Activated CD4-positive, alpha-beta T cell treated with anti-CD3 and anti-CD28 coated beads for 1 hour (primary cell): Measurements from ENCODE around the gene AGRP.

Source experiments
- DNase-seq: peaks from one replicate; pipeline ENCODE4 v3.0.0-alpha.2; 2020

Gene AGRP

GRCh38 chr16:67463059-67463458 is 20.3 kb downstream of the AGRP start:
- no peak for DNase-seq

GRCh38 chr16:67462279-67462655 is 21.1 kb downstream of the AGRP start:
- no peak for DNase-seq

- DNase-seq = no peak
These were observed 21.6 kb downstream of the AGRP start for GRCh38 chr16:67461600-67462278.

- DNase-seq = no peak
These were observed 22.4 kb downstream of the AGRP start for GRCh38 chr16:67460961-67461360.

GRCh38 chr16:67460168-67460567 is 23.2 kb downstream of the AGRP start:
- DNase-seq = no peak

- DNase-seq = no peak
These were observed 23.5 kb downstream of the AGRP start for GRCh38 chr16:67459861-67460150.

- DNase-seq = no peak
These were observed 24.1 kb downstream of the AGRP start for GRCh38 chr16:67459066-67459860.

GRCh38 chr16:67458121-67458641 is 25.2 kb downstream of the AGRP start:
- no peak for DNase-seq

GRCh38 chr16:67457611-67458010 is 25.7 kb downstream of the AGRP start:
- DNase-seq = no peak

- no peak for DNase-seq
These were observed 26.8 kb downstream of the AGRP start for GRCh38 chr16:67456391-67457081.

- DNase-seq = no peak
These were observed 28.5 kb downstream of the AGRP start for GRCh38 chr16:67454852-67455251.

- DNase-seq = no peak
These were observed 29.2 kb downstream of the AGRP start for GRCh38 chr16:67454104-67454503.

- DNase-seq = no peak
These were observed 31.5 kb downstream of the AGRP start for GRCh38 chr16:67451704-67452435.

- DNase-seq = no peak
These were observed 32.2 kb downstream of the AGRP start for GRCh38 chr16:67451061-67451703.

GRCh38 chr16:67449739-67450138 is 33.6 kb downstream of the AGRP start:
- no peak for DNase-seq

- no peak for DNase-seq
These were observed 34.0 kb downstream of the AGRP start for GRCh38 chr16:67449336-67449735.

GRCh38 chr16:67448580-67448979 is 34.8 kb downstream of the AGRP start:
- no peak for DNase-seq

- peak; percentile 22 for DNase-seq
These were observed 35.8 kb downstream of the AGRP start for GRCh38 chr16:67447508-67448076.

GRCh38 chr16:67446968-67447507 is 36.3 kb downstream of the AGRP start:
- no peak for DNase-seq

- DNase-seq = no peak
These were observed 37.1 kb downstream of the AGRP start for GRCh38 chr16:67445913-67446907.

- no peak for DNase-seq
These were observed 37.9 kb downstream of the AGRP start for GRCh38 chr16:67445441-67445912.
